NB4 (cell line): ENCODE measurements around the gene FAM83E.

Experiments
- MAX ChIP-seq: IDR thresholded peaks from 2 replicates; pipeline ENCODE4 v1.6.1; 2011; ENCODE audit warnings: low read depth, low read length
- MYC ChIP-seq: IDR thresholded peaks from 2 replicates; pipeline ENCODE4 v1.6.1; 2011; ENCODE audit warnings: low read depth, low read length
- POLR2A ChIP-seq: IDR thresholded peaks from 2 replicates; pipeline ENCODE4 v1.6.1; 2011; ENCODE audit warnings: mild to moderate bottlenecking; ENCODE audit not compliant: insufficient read length; ENCODE audit errors: extremely low read depth
- TF ChIP-seq, protein P1 (sequence below): IDR thresholded peaks from one replicate; pipeline ENCODE4 v1.5.1; 2012; ENCODE audit warnings: low read depth, low read length

- TF ChIP-seq, protein P1, sequence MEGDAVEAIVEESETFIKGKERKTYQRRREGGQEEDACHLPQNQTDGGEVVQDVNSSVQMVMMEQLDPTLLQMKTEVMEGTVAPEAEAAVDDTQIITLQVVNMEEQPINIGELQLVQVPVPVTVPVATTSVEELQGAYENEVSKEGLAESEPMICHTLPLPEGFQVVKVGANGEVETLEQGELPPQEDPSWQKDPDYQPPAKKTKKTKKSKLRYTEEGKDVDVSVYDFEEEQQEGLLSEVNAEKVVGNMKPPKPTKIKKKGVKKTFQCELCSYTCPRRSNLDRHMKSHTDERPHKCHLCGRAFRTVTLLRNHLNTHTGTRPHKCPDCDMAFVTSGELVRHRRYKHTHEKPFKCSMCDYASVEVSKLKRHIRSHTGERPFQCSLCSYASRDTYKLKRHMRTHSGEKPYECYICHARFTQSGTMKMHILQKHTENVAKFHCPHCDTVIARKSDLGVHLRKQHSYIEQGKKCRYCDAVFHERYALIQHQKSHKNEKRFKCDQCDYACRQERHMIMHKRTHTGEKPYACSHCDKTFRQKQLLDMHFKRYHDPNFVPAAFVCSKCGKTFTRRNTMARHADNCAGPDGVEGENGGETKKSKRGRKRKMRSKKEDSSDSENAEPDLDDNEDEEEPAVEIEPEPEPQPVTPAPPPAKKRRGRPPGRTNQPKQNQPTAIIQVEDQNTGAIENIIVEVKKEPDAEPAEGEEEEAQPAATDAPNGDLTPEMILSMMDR, result no peak
- TF ChIP-seq MAX (no peak), POLR2A (no peak), MYC (no peak)
Observed at GRCh38 chr19:48645620-48646000, 30.7 kb upstream of the FAM83E start.
